Mesendoderm (in vitro differentiated cells): ENCODE measurements around the gene NLK.

Source experiments
- DNase-seq: peaks from one replicate; pipeline ENCODE4 v3.0.0; 2013
- H2AK5ac ChIP-seq: 2 replicates; pipeline ENCODE4 v1.6.1; 2013; ENCODE audit warnings: low read length, inconsistent platforms
- H2BK120ac ChIP-seq: 2 replicates; pipeline ENCODE4 v1.6.1; 2013; ENCODE audit warnings: low read depth, mild to moderate bottlenecking, low read length, moderate library complexity, mixed read lengths
- H2BK15ac ChIP-seq: replicated peaks from 2 replicates; pipeline ENCODE4 v1.6.1; 2013; ENCODE audit warnings: low read depth, mild to moderate bottlenecking, moderate library complexity
- H2BK5ac ChIP-seq: 2 replicates; pipeline ENCODE4 v1.6.1; 2013; ENCODE audit warnings: low read length, inconsistent platforms
- H3K18ac ChIP-seq: 2 replicates; pipeline ENCODE4 v1.6.1; 2013; ENCODE audit warnings: mild to moderate bottlenecking, low read length, mixed read lengths
- H3K23ac ChIP-seq: one replicate; pipeline ENCODE4 v1.6.1; 2013; ENCODE audit warnings: low read length
- H3K27ac ChIP-seq: 2 replicates; pipeline ENCODE4 v1.5.1; 2013; ENCODE audit warnings: low read depth, mild to moderate bottlenecking, inconsistent platforms, low read length, moderate library complexity
- H3K27me3 ChIP-seq: 2 replicates; pipeline ENCODE4 v1.6.1; 2013; ENCODE audit warnings: low read length, control low read depth, mild to moderate bottlenecking, inconsistent platforms; ENCODE audit not compliant: insufficient read depth, poor library complexity
- H3K36me3 ChIP-seq: 2 replicates; pipeline ENCODE4 v1.6.1; 2013; ENCODE audit warnings: low read length, inconsistent platforms; ENCODE audit not compliant: control insufficient read depth, insufficient read depth
- H3K4ac ChIP-seq: one replicate; pipeline ENCODE4 v1.6.1; 2013; ENCODE audit warnings: low read depth, mild to moderate bottlenecking, low read length, moderate library complexity
- H3K4me1 ChIP-seq: 2 replicates; pipeline ENCODE4 v1.6.1; 2013; ENCODE audit warnings: low read depth, low read length, inconsistent platforms; ENCODE audit not compliant: control insufficient read depth
- H3K4me2 ChIP-seq: 2 replicates; pipeline ENCODE4 v1.6.1; 2013; ENCODE audit warnings: low read length
- H3K4me3 ChIP-seq: 2 replicates; pipeline ENCODE4 v1.5.1; 2013; ENCODE audit warnings: mild to moderate bottlenecking, low read length
- H3K56ac ChIP-seq: one replicate; pipeline ENCODE4 v1.6.1; 2013; ENCODE audit warnings: low read length
- H3K79me1 ChIP-seq: 2 replicates; pipeline ENCODE4 v1.6.1; 2013; ENCODE audit warnings: low read length, inconsistent platforms
- H3K79me2 ChIP-seq: 2 replicates; pipeline ENCODE4 v1.6.1; 2013; ENCODE audit warnings: mild to moderate bottlenecking, low read length; ENCODE audit not compliant: control insufficient read depth, insufficient read depth
- H3K9ac ChIP-seq: 2 replicates; pipeline ENCODE4 v1.6.1; 2013; ENCODE audit warnings: low read length, inconsistent platforms
- H4K5ac ChIP-seq: one replicate; pipeline ENCODE4 v1.6.1; 2013; ENCODE audit warnings: low read length
- H4K8ac ChIP-seq: one replicate; pipeline ENCODE4 v1.6.1; 2013; ENCODE audit warnings: low read depth, mild to moderate bottlenecking, control low read depth, low read length, moderate library complexity
- WGBS: extraction: QIAGEN DNeasy Blood & Tissue Kit; methylation state at CpG from one replicate; pipeline ENCODE4 v1.1.7; 2013; ENCODE audit warnings: low lambda C conversion rate, missing lambda C conversion rate; ENCODE audit not compliant: insufficient coverage; ENCODE audit errors: extremely low coverage; 5-methylcytosine and 5-hydroxymethylcytosine counted together

NLK gene

DNA sequence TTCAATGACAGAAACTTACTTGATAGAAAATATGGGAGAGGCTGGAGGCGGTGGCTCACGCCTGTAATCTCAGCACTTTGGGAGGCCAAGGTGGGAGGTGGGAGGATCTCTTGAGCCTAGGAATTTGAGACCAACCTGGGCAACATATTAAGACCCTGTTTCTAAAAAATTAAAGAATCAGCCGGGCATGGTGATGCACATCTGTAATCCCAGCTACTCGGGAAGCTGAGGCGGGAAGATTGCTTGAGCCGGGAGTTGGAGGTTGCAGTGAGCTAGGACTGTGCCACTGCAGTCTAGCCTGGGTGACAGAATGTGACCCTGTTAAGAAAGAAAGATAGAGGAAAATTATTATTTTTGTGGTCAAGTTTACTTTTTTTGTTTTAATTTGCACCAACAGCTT is 2.1 kb upstream of the NLK start:
- WGBS, result no CpG with 5 or more reads among the region's 6 CpGs
- no peak overlapping the region for H3K27ac ChIP-seq

GRCh38 chr17:28041068-28041843 is 1.2 kb upstream of the NLK start:
- Histone ChIP-seq H2BK5ac (no peak overlapping the region), H3K4me1 (peaks cover 9% of the 10 kb centered on the region), H3K4ac (peak overlapping the region; percentile 63), H3K23ac (no peak overlapping the region), H2BK120ac (no peak overlapping the region), H2AK5ac (no peak overlapping the region), H3K27me3 (no peaks in the 10 kb centered on the region), H3K36me3 (no peaks in the 10 kb centered on the region), H3K79me2 (peaks cover 30% of the 10 kb centered on the region), H4K5ac (no peak overlapping the region), H3K27ac (peak overlapping the region; percentile 78), H2BK15ac (no peak overlapping the region), H3K9ac (peak overlapping the region; percentile 87), H3K4me3 (no peak overlapping the region), H3K18ac (peak overlapping the region; percentile 81), H3K79me1 (peaks cover 9% of the 10 kb centered on the region), H3K4me2 (no peak overlapping the region), H3K56ac (peak overlapping the region; percentile 86), H4K8ac (no peak overlapping the region)
- peak; percentile 100 for DNase-seq
- no CpG with 5 or more reads among the region's 43 CpGs for WGBS

More for the DNA sequence above, 2.1 kb upstream of the NLK start:
- Histone ChIP-seq H3K4me1 (peaks cover 9% of the 10 kb centered on the region), H3K56ac (no peak overlapping the region), H3K79me2 (peaks cover 27% of the 10 kb centered on the region), H3K9ac (no peak overlapping the region), H3K23ac (no peak overlapping the region), H2BK15ac (no peak overlapping the region), H2BK5ac (no peak overlapping the region), H3K4me2 (no peak overlapping the region), H4K8ac (no peak overlapping the region), H4K5ac (no peak overlapping the region), H3K4ac (no peak overlapping the region), H2AK5ac (no peak overlapping the region), H3K36me3 (no peaks in the 10 kb centered on the region), H3K4me3 (no peak overlapping the region), H3K18ac (no peak overlapping the region), H3K27me3 (no peaks in the 10 kb centered on the region), H2BK120ac (no peak overlapping the region), H3K79me1 (peaks cover 9% of the 10 kb centered on the region)
- DNase-seq, result no peak

- Histone ChIP-seq H3K4me2 (peak overlapping the region; percentile 59), H4K5ac (no peak overlapping the region), H3K23ac (no peak overlapping the region), H2BK15ac (no peak overlapping the region), H2BK120ac (peak overlapping the region; percentile 8), H3K4me3 (peak overlapping the region; percentile 84), H3K18ac (peak overlapping the region; percentile 81), H2BK5ac (no peak overlapping the region), H3K27ac (peak overlapping the region; percentile 78), H3K79me2 (peaks cover 34% of the 10 kb centered on the region), H4K8ac (peak overlapping the region; percentile 97), H3K4me1 (peaks cover 11% of the 10 kb centered on the region), H3K27me3 (no peaks in the 10 kb centered on the region), H2AK5ac (no peak overlapping the region), H3K4ac (peak overlapping the region; percentile 63), H3K56ac (peak overlapping the region; percentile 86), H3K9ac (peak overlapping the region; percentile 87), H3K36me3 (no peaks in the 10 kb centered on the region), H3K79me1 (peaks cover 9% of the 10 kb centered on the region)
- no CpG with 5 or more reads among the region's 34 CpGs for WGBS
- DNase-seq, result peak; percentile 36
Observed at GRCh38 chr17:28041844-28042656, 427 bp upstream of the NLK start.

- H3K27ac ChIP-seq, result no peak overlapping the region
Observed at GRCh38 chr17:28042721-28043291, 329 bp downstream of the NLK start.

GRCh38 chr17:28043296-28043695 is 819 bp downstream of the NLK start:
- no peak overlapping the region for H3K23ac ChIP-seq
- no peak overlapping the region for H3K27ac ChIP-seq
- no peak overlapping the region for H4K5ac ChIP-seq
- DNase-seq, result no peak
- no peaks in the 10 kb centered on the region for H3K36me3 ChIP-seq
- peaks cover 36% of the 10 kb centered on the region for H3K79me2 ChIP-seq
- no peak overlapping the region for H3K18ac ChIP-seq
- no peak overlapping the region for H3K56ac ChIP-seq
- no peak overlapping the region for H2BK15ac ChIP-seq
- peaks cover 9% of the 10 kb centered on the region for H3K79me1 ChIP-seq
- no peak overlapping the region for H2BK5ac ChIP-seq
- H2BK120ac ChIP-seq, result no peak overlapping the region
- H3K4ac ChIP-seq, result no peak overlapping the region
- H3K4me1 ChIP-seq, result peaks cover 11% of the 10 kb centered on the region
- no peak overlapping the region for H3K9ac ChIP-seq
- H3K4me3 ChIP-seq, result no peak overlapping the region
- no peak overlapping the region for H4K8ac ChIP-seq
- no peak overlapping the region for H2AK5ac ChIP-seq
- peak overlapping the region; percentile 10 for H3K4me2 ChIP-seq
- WGBS, result no CpG with 5 or more reads among the region's 3 CpGs
- no peaks in the 10 kb centered on the region for H3K27me3 ChIP-seq

More at GRCh38 chr17:28042721-28043291, 329 bp downstream of the NLK start:
- Histone ChIP-seq H3K4ac (no peak overlapping the region), H3K4me2 (peak overlapping the region; percentile 59), H3K4me1 (peaks cover 11% of the 10 kb centered on the region), H3K56ac (peak overlapping the region; percentile 86), H2BK15ac (no peak overlapping the region), H3K27me3 (no peaks in the 10 kb centered on the region), H3K79me1 (peaks cover 9% of the 10 kb centered on the region), H3K79me2 (peaks cover 36% of the 10 kb centered on the region), H4K8ac (no peak overlapping the region), H2BK120ac (no peak overlapping the region), H3K18ac (no peak overlapping the region), H3K4me3 (no peak overlapping the region), H3K36me3 (no peaks in the 10 kb centered on the region), H2BK5ac (no peak overlapping the region), H2AK5ac (no peak overlapping the region), H3K23ac (no peak overlapping the region), H4K5ac (no peak overlapping the region), H3K9ac (peak overlapping the region; percentile 87)
- DNase-seq, result no peak
- WGBS, result no CpG with 5 or more reads among the region's 16 CpGs
